Measurements from ENCODE around the gene PPP1R13B.
"Not testable (repeated sequence)": the region's sequence is repeated elsewhere in the genome, so short reads cannot be mapped to it uniquely, and the experiment has no call there.

PPP1R13B gene

GRCh38 chr14:103847451-103848174 lies at the start of gene PPP1R13B:
PPP1R13B (minus strand) TSS chr14:103847575; CDS start chr14:103847307, 268 bp downstream.
- peak; percentile 73 to 96 (median 87) for DNase-seq

- DNase-seq, result no peak
Observed at GRCh38 chr14:103896578-103896977, 49.2 kb upstream of the PPP1R13B start.

- no peak for DNase-seq
Observed at GRCh38 chr14:103894723-103895059, 47.3 kb upstream of the PPP1R13B start.

GRCh38 chr14:103894034-103894722 lies 46.8 kb upstream of the PPP1R13B start:
- no peak for DNase-seq

GRCh38 chr14:103892247-103892646 lies 44.9 kb upstream of the PPP1R13B start:
- no peak for DNase-seq

GRCh38 chr14:103891667-103892215 lies 44.4 kb upstream of the PPP1R13B start:
- no peak for DNase-seq

- DNase-seq, result no peak
Observed at GRCh38 chr14:103890821-103891666, 43.7 kb upstream of the PPP1R13B start.

- DNase-seq, result no peak
Observed at GRCh38 chr14:103890052-103890371, 42.6 kb upstream of the PPP1R13B start.

GRCh38 chr14:103889313-103890051 lies 42.1 kb upstream of the PPP1R13B start:
- DNase-seq, result no peak

- not testable (repeated sequence) for DNase-seq
Observed at GRCh38 chr14:103889002-103889312, 41.6 kb upstream of the PPP1R13B start.

- no peak for DNase-seq
Observed at GRCh38 chr14:103887557-103888115, 40.3 kb upstream of the PPP1R13B start.

- no peak for DNase-seq
Observed at GRCh38 chr14:103887170-103887501, 39.8 kb upstream of the PPP1R13B start.

GRCh38 chr14:103886304-103887169 lies 39.2 kb upstream of the PPP1R13B start:
- no peak for DNase-seq

- no peak for DNase-seq
Observed at GRCh38 chr14:103885509-103885932, 38.1 kb upstream of the PPP1R13B start.

- DNase-seq, result no peak
Observed at GRCh38 chr14:103884854-103885253, 37.5 kb upstream of the PPP1R13B start.

GRCh38 chr14:103883263-103883523 lies 35.8 kb upstream of the PPP1R13B start:
- no peak for DNase-seq

- DNase-seq, result no peak
Observed at GRCh38 chr14:103882503-103883262, 35.3 kb upstream of the PPP1R13B start.

- DNase-seq, result no peak
Observed at GRCh38 chr14:103881268-103882201, 34.2 kb upstream of the PPP1R13B start.

- DNase-seq, result peak in 2 of 4 experiments; percentile 15 to 37
Observed at GRCh38 chr14:103880348-103881267, 33.2 kb upstream of the PPP1R13B start.

Data from activated naive CD4-positive, alpha-beta T cell (primary cell).